A673 (cell line): Measurements from ENCODE around the gene PHF19. TPM values are rescaled to one million over a fixed set of nuclear protein-coding genes. Genes with fewer than 3 reads are reported as not detected.

Experiments
- BruUV-seq: library from RNA; stranded (reverse); fragments of 400-500 nt; replicated peaks from 2 replicates; lab custom pipeline; 2021; lab: Mats Ljungman, UMichigan
- CTCF ChIA-PET: fragments of 300-600 bp; sonication (Branson Sonifier 250); formaldehyde crosslinking; loops from one replicate; lab custom pipeline; 2022; ENCODE audit warnings: antibody characterized with exemption; lab: Charles Lee
- POLR2A ChIA-PET: fragments of 300-600 bp; sonication (Branson Sonifier 250); formaldehyde crosslinking; loops from one replicate; lab custom pipeline; 2022; ENCODE audit warnings: antibody characterized with exemption; ENCODE audit not compliant: low non-redundant PET; lab: Charles Lee
- DNase-seq: peaks from one replicate; pipeline ENCODE4 v3.0.0-alpha.2; 2015; ENCODE audit warnings: low spot score
- H3K27ac ChIP-seq: fragments of 200-600 bp; sonication (generic); 2 replicates; pipeline ENCODE4 v1.5.1; 2016; ENCODE audit warnings: mixed run types, low read depth, mild to moderate bottlenecking, mixed read lengths, antibody characterized with exemption, low read length; ENCODE audit not compliant: poor library complexity, severe bottlenecking
- H3K27me3 ChIP-seq: fragments of 200-600 bp; sonication (generic); replicated peaks from 2 replicates; pipeline ENCODE4 v1.6.1; 2017; ENCODE audit warnings: mixed run types, low read depth, mild to moderate bottlenecking, mixed read lengths, antibody characterized with exemption, low read length; ENCODE audit not compliant: insufficient read depth, poor library complexity
- H3K36me3 ChIP-seq: fragments of 200-600 bp; sonication (generic); 2 replicates; pipeline ENCODE4 v1.6.1; 2016; ENCODE audit warnings: mixed run types, mild to moderate bottlenecking, mixed read lengths, antibody characterized with exemption, low read length; ENCODE audit not compliant: insufficient read depth, poor library complexity, severe bottlenecking
- H3K4me1 ChIP-seq: fragments of 200-600 bp; sonication (generic); 2 replicates; pipeline ENCODE4 v1.6.1; 2017; ENCODE audit warnings: mixed run types, mild to moderate bottlenecking, mixed read lengths, antibody characterized with exemption, low read length; ENCODE audit not compliant: insufficient read depth, poor library complexity, severe bottlenecking
- H3K4me3 ChIP-seq: fragments of 200-600 bp; sonication (generic); 2 replicates; pipeline ENCODE4 v1.5.1; 2016; ENCODE audit warnings: low read depth, mixed run types, mild to moderate bottlenecking, mixed read lengths, low read length; ENCODE audit not compliant: poor library complexity, severe bottlenecking
- H3K9me3 ChIP-seq: fragments of 200-600 bp; sonication (generic); 2 replicates; pipeline ENCODE4 v1.6.1; 2016; ENCODE audit warnings: mixed run types, low read depth, mild to moderate bottlenecking, mixed read lengths, antibody characterized with exemption, low read length; ENCODE audit not compliant: poor library complexity, severe bottlenecking
- EZH2 ChIP-seq: fragments of 200-600 bp; sonication (generic); IDR thresholded peaks from 2 replicates; pipeline ENCODE4 v1.6.1; 2017; ENCODE audit warnings: borderline replicate concordance, low read depth, mild to moderate bottlenecking, mixed read lengths, antibody characterized with exemption, low read length; ENCODE audit not compliant: poor library complexity, severe bottlenecking
- intact Hi-C: fragments of 100-400 bp; cut with micrococcal nuclease; formaldehyde crosslinking; loops from one replicate; pipeline ENCODE4 v1.10.0; 2022; ENCODE audit not compliant: unreplicated experiment
- total RNA-seq: library from RNA; stranded (reverse); gene quantifications from 2 replicates; pipeline ENCODE4 v1.2.3, GENCODE V29; 2021
- TF ChIP-seq, protein P1 (sequence below): fragments of 300-800, 200-600 bp; sonication (generic); conservative IDR thresholded peaks from 2 replicates; pipeline ENCODE4 v1.5.1; 2017; ENCODE audit warnings: low read depth, mild to moderate bottlenecking, antibody characterized with exemption, low read length, moderate library complexity, mixed read lengths

The PHF19 gene
- total RNA-seq, 1 experiment from 2014 or later = 75.7 TPM

DNA sequence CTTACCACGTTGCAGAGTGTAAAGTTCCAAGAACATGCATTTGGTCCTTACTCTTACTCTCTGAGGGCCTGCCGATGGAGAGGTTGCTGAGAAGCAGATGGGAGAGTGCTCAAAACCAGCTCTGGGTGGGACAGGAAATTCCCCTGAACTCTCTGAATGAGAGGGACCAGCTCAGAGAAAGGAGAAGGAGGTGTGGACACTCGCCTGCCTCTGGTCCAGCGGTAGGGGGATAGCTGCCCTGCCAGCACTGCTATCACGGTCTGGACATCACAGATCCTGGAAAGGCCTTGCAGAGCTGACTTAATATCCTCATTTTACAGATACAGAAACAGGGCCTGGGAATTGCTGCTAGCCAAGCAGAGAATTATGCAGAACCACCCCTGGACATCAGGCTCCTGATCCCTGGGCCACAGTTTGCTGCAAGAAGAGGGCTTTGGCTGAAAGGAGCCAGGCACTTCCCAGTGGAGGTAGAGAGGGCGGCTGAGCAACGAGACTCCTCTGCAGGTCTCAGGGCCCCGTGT lies 44.7 kb upstream of the PHF19 start:
- no TSS peak for BruUV-seq
- no peaks in the 10 kb centered on the region for H3K36me3 ChIP-seq
- peaks cover 10% of the 10 kb centered on the region for H3K4me1 ChIP-seq
- TF ChIP-seq, protein P1, sequence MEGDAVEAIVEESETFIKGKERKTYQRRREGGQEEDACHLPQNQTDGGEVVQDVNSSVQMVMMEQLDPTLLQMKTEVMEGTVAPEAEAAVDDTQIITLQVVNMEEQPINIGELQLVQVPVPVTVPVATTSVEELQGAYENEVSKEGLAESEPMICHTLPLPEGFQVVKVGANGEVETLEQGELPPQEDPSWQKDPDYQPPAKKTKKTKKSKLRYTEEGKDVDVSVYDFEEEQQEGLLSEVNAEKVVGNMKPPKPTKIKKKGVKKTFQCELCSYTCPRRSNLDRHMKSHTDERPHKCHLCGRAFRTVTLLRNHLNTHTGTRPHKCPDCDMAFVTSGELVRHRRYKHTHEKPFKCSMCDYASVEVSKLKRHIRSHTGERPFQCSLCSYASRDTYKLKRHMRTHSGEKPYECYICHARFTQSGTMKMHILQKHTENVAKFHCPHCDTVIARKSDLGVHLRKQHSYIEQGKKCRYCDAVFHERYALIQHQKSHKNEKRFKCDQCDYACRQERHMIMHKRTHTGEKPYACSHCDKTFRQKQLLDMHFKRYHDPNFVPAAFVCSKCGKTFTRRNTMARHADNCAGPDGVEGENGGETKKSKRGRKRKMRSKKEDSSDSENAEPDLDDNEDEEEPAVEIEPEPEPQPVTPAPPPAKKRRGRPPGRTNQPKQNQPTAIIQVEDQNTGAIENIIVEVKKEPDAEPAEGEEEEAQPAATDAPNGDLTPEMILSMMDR = no peak
- H3K27ac ChIP-seq = no peak overlapping the region
- DNase-seq = no peak
- ChIA-PET POLR2A (no interaction called here), CTCF (no interaction called here)
- no peaks in the 10 kb centered on the region for H3K9me3 ChIP-seq
- no peak overlapping the region for H3K4me3 ChIP-seq
- H3K27me3 ChIP-seq = no peaks in the 10 kb centered on the region
- intact Hi-C loops = no loop called here

DNA sequence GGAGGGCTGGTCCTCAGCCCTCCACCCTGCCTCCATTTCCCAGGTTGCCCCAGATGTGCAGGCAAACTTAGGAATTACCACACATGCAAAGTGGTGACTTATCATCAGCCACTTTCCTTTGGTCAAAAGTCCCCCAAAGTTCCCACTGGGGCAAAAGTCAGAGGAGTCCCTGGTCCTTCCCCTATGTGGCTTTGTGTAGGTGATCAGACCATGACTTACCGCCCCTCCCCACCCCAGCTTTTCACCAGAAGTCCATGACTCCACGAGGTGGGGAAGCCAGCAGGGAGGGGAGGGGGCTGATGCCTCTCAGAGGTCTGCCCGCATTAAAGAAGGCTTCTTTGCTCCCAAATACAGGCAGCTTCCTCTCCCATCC lies 43.8 kb upstream of the PHF19 start:
- no peak overlapping the region for H3K4me3 ChIP-seq
- no peak overlapping the region for H3K27ac ChIP-seq
- peaks cover 18% of the 10 kb centered on the region for H3K4me1 ChIP-seq
- TF ChIP-seq, protein P1 = no peak
- TF ChIP-seq EZH2 = no peak
- ChIA-PET POLR2A (no interaction called here), CTCF (no interaction called here)
- no peaks in the 10 kb centered on the region for H3K9me3 ChIP-seq
- no TSS peak for BruUV-seq
- H3K36me3 ChIP-seq = no peaks in the 10 kb centered on the region
- H3K27me3 ChIP-seq = no peaks in the 10 kb centered on the region
- intact Hi-C loops = no loop called here
- DNase-seq = no peak

GRCh38 chr9:120919843-120920805 lies 43.1 kb upstream of the PHF19 start:
- no peaks in the 10 kb centered on the region for H3K36me3 ChIP-seq
- peaks cover 18% of the 10 kb centered on the region for H3K4me1 ChIP-seq
- H3K27me3 ChIP-seq = no peaks in the 10 kb centered on the region
- ChIA-PET POLR2A (interaction anchor here (0.6 kb wide), 1 partner anchor 38 kb away, joined by 5 read pairs; no protein-coding TSS in a partner anchor), CTCF (no interaction called here)
- intact Hi-C loops = no loop called here
- no TSS peak for BruUV-seq
- TF ChIP-seq, protein P1 = no peak
- TF ChIP-seq EZH2 = no peak
- H3K4me3 ChIP-seq = no peak overlapping the region
- H3K27ac ChIP-seq = no peak overlapping the region
- no peaks in the 10 kb centered on the region for H3K9me3 ChIP-seq
- DNase-seq = no peak
